Measurements from ENCODE around the gene RAB26.
"Not testable (repeated sequence)": the region's sequence is repeated elsewhere in the genome, so short reads cannot be mapped to it uniquely, and the experiment has no call there.

RAB26 gene

GRCh38 chr16:2199095-2199494 is 50.7 kb downstream of the RAB26 start:
- DNase-seq = no peak
- TF ChIP-seq, protein P1, sequence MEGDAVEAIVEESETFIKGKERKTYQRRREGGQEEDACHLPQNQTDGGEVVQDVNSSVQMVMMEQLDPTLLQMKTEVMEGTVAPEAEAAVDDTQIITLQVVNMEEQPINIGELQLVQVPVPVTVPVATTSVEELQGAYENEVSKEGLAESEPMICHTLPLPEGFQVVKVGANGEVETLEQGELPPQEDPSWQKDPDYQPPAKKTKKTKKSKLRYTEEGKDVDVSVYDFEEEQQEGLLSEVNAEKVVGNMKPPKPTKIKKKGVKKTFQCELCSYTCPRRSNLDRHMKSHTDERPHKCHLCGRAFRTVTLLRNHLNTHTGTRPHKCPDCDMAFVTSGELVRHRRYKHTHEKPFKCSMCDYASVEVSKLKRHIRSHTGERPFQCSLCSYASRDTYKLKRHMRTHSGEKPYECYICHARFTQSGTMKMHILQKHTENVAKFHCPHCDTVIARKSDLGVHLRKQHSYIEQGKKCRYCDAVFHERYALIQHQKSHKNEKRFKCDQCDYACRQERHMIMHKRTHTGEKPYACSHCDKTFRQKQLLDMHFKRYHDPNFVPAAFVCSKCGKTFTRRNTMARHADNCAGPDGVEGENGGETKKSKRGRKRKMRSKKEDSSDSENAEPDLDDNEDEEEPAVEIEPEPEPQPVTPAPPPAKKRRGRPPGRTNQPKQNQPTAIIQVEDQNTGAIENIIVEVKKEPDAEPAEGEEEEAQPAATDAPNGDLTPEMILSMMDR (IDR thresholded peaks at IDR 0.05; ENCODE audit: low read depth, low read length, missing control alignments) = no peak
- H3K4me3 ChIP-seq (ENCODE audit: low read depth, low read length) = no peak overlapping the region
- in situ Hi-C loops (cut with HindIII; ENCODE audit: low pct_ligation_motif_present, low sequenced_read_pairs) = no loop called here
- peaks cover 44% of the 10 kb centered on the region for H3K27me3 ChIP-seq (replicated peaks)
- no peak overlapping the region for H3K27ac ChIP-seq
- H3K36me3 ChIP-seq (replicated peaks) = no peaks in the 10 kb centered on the region

- no peak for DNase-seq
- in situ Hi-C loops (cut with HindIII; ENCODE audit: low pct_ligation_motif_present, low sequenced_read_pairs) = no loop called here
- Histone ChIP-seq H3K4me3 (ENCODE audit: low read depth, low read length) (no peak overlapping the region), H3K27me3 (replicated peaks) (peaks cover 39% of the 10 kb centered on the region), H3K27ac (no peak overlapping the region), H3K36me3 (replicated peaks) (no peaks in the 10 kb centered on the region)
- TF ChIP-seq, protein P1 (IDR thresholded peaks at IDR 0.05; ENCODE audit: low read depth, low read length, missing control alignments) = no peak
Observed at GRCh38 chr16:2199621-2200139, 51.3 kb downstream of the RAB26 start.

DNA sequence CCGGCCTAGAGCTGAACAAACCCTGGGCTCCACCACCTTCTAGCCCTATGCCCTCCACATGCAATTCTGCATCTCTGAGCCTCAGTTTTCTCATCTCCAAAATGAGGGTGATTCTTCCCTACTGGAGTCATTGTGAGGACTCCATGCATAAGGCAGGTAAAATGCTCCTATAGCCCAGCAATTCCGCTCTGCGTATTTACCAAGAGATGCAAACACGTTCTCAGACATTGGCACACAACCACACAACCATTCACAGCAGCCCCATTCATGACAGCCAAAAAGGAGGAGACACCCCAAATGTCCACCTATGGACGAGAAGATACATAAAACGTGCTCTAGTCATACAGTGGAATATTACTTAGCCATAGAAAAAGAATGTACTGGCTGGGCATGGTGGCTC is 51.9 kb downstream of the RAB26 start:
- no peak for DNase-seq
- no peak overlapping the region for H3K4me3 ChIP-seq (ENCODE audit: low read depth, low read length)
- H3K27me3 ChIP-seq (replicated peaks) = peaks cover 32% of the 10 kb centered on the region
- H3K27ac ChIP-seq = no peak overlapping the region
- H3K36me3 ChIP-seq (replicated peaks) = no peaks in the 10 kb centered on the region
- TF ChIP-seq, protein P1 (IDR thresholded peaks at IDR 0.05; ENCODE audit: low read depth, low read length, missing control alignments) = no peak
- in situ Hi-C loops (cut with HindIII; ENCODE audit: low pct_ligation_motif_present, low sequenced_read_pairs) = no loop called here

DNA sequence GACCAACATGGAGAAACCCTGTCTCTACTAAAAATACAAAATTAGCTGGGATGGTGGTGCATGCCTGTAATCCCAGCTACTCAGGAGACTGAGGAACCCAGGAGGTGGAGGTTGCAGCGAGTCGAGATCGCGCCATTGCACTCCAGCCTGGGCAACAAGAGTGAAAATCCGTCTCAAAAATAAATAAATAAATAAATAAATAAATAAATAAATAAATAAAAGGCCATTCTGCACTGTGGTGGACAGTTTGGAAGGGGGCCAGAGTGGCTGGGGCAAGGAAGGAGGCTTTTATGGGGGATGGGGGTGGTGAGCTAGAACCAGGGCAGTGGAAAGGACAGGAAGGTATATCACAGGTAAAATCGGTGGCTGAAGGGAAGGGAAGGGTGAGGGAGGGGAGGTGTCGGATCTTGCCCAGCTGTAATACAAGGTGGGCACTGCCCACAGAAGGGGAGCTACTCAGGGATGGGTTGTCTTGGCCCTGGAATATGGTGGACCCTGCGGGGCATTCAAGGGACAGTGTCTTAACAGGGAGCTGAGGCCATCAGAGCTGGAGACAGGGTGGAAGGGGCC is 54.8 kb downstream of the RAB26 start:
- H3K27ac ChIP-seq; in situ Hi-C loops (cut with HindIII; ENCODE audit: low pct_ligation_motif_present, low sequenced_read_pairs); H3K4me3 ChIP-seq (ENCODE audit: low read depth, low read length); H3K36me3 ChIP-seq (replicated peaks); H3K27me3 ChIP-seq (replicated peaks); DNase-seq: not testable (repeated sequence)
